Activated T-cell treated with anti-CD3 and anti-CD28 coated beads, Interleukin-2, amount 50 U/mL, for 24 hours (primary cell): ENCODE data around the gene DPF3.

Source experiments
- DNase-seq: peaks from one replicate; pipeline ENCODE4 v3.0.0-alpha.2; 2020
- H3K27ac Mint-ChIP-seq: 2 replicates; pipeline ENCODE4 v1.8.0; 2020; ENCODE audit warnings: mild to moderate bottlenecking, mixed read lengths
- H3K27me3 Mint-ChIP-seq: 2 replicates; pipeline ENCODE4 v1.8.0; 2020; ENCODE audit warnings: mixed read lengths
- H3K36me3 Mint-ChIP-seq: 2 replicates; pipeline ENCODE4 v1.8.0; 2020; ENCODE audit warnings: low read depth, mixed read lengths
- H3K4me1 Mint-ChIP-seq: 2 replicates; pipeline ENCODE4 v1.8.0; 2020; ENCODE audit warnings: low read depth, mixed read lengths
- H3K4me3 Mint-ChIP-seq: 2 replicates; pipeline ENCODE4 v1.8.0; 2020; ENCODE audit warnings: mild to moderate bottlenecking, moderate library complexity, mixed read lengths
- H3K9me3 Mint-ChIP-seq: 2 replicates; pipeline ENCODE4 v1.8.0; 2020; ENCODE audit warnings: mixed read lengths

Gene DPF3

DNA sequence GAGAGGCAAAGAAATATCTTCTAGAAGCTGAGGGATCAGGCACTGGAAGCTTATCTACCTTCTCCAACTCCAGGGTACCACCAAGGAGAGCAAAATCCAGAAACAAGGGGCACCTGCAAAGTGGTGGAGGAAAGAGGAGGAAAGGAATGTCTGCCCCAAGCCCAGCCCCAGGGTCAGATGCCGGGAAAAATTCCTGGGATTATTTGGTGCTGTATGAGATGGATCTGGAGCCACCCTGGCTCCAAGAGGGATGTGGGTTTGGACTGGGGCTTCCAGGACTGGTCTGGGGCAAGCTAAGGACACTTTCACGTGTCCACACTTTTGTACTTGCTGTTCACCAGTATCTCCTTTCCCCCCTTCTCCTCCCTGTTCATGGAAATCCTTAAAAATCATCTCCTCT is 69.8 kb downstream of the DPF3 start:
- DNase-seq: no peak
- Mint-ChIP-seq H3K27me3 (peaks cover 7% of the 10 kb centered on the region), H3K4me3 (no peak overlapping the region), H3K9me3 (peaks cover 2% of the 10 kb centered on the region), H3K27ac (no peak overlapping the region), H3K4me1 (no peaks in the 10 kb centered on the region), H3K36me3 (no peaks in the 10 kb centered on the region)

DNA sequence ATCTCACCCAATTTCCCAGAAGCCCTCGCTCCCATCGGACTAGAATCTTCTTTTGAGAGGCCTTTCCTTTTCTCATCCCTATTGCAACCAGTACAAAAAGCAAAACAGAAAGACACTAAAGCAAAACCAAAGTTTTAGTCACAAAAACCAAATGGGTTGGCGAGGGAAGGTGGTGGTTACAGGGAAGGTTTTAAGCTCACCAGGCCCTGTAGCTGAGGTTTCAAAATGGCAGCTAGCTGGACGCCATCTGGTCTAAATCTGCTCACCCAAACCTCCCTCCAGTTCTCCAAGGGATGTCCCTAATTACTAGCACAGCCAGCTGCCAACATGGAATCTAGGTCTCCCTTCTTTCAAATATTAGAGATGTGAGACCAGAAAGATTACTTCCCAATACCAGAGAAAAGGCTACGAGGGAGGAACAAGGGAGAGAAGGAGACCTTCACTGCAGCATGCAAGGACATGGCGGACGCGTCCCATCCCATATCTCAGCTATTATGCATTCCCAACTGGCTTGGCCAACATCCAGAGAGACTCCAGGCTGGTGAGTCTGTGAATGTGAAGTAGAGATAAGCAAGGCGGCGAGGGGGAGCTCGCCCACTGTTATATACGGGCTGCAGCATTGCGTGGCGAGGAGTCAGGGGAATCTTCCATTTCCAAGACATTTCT is 70.8 kb downstream of the DPF3 start:
- Mint-ChIP-seq H3K4me1 (no peaks in the 10 kb centered on the region), H3K36me3 (no peaks in the 10 kb centered on the region), H3K27ac (no peak overlapping the region), H3K9me3 (peaks cover 5% of the 10 kb centered on the region), H3K4me3 (no peak overlapping the region), H3K27me3 (peaks cover 7% of the 10 kb centered on the region)
- no peak for DNase-seq

DNA sequence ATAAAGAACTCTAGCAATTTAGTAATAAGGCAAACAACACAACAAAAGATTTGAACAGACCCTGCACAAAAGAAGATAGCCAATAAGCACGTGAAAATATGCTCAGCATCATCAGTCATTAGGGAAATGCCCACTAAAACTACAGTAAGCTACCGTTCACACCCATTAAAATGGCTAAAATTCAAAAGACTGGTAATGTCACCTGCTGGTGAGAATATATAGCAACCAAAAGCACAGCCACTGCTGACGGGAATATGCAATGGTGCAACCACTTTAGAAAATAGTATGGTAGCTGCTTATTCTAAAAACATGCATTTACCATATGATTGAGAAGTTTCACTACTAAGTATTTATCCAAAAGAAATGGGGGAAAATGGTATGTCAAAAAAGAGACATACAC is 74.9 kb downstream of the DPF3 start:
- Mint-ChIP-seq H3K9me3 (peaks cover 5% of the 10 kb centered on the region), H3K4me1 (peaks cover 12% of the 10 kb centered on the region), H3K27ac (no peak overlapping the region), H3K36me3 (no peaks in the 10 kb centered on the region), H3K27me3 (no peaks in the 10 kb centered on the region), H3K4me3 (no peak overlapping the region)
- DNase-seq: no peak

DNA sequence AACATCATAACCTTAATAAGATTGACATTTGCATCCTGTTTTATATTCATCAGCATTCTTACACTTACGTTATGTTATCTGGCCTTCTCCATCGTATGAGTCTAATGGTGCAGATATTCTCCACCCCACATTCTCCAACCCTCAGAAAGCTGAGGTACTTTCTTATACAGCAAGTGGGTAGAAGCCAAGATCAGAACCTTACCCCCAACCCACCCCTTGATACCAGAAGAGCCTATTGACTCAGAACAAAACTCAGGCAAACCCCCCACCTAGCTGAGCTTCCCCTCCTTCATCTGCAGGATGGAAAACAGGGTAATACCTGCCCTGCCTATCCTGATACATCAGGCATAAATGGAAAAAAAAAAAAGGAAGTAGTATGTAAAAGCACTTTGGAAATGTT is 77.6 kb downstream of the DPF3 start:
- Mint-ChIP-seq H3K36me3 (no peaks in the 10 kb centered on the region), H3K27ac (no peak overlapping the region), H3K4me1 (peaks cover 16% of the 10 kb centered on the region), H3K27me3 (no peaks in the 10 kb centered on the region), H3K9me3 (peaks cover 5% of the 10 kb centered on the region), H3K4me3 (no peak overlapping the region)
- DNase-seq: no peak

DNA sequence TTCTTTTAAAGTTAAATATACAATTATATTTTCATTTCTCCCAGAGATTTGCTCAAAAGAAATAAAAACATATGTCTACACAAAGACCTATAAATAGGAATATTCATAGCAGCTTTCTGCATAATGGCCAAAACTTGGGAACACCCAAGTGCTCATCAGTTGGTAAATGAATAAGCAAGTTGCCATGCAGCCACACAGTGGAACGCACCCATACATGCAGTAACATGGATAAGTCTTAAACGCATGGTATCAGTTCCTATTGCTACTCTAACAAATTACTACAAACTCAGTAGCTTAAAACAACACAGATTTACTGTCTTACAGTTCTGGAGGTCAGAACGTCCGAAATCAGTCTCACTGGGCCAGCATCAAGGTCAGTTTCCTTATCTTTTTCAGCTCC is 78.5 kb downstream of the DPF3 start:
- no peak for DNase-seq
- no peaks in the 10 kb centered on the region for H3K27me3 Mint-ChIP-seq
- H3K36me3 Mint-ChIP-seq: no peaks in the 10 kb centered on the region
- H3K9me3 Mint-ChIP-seq: peaks cover 5% of the 10 kb centered on the region
- H3K27ac Mint-ChIP-seq: no peak overlapping the region
- H3K4me3 Mint-ChIP-seq: no peak overlapping the region
- peaks cover 25% of the 10 kb centered on the region for H3K4me1 Mint-ChIP-seq

DNA sequence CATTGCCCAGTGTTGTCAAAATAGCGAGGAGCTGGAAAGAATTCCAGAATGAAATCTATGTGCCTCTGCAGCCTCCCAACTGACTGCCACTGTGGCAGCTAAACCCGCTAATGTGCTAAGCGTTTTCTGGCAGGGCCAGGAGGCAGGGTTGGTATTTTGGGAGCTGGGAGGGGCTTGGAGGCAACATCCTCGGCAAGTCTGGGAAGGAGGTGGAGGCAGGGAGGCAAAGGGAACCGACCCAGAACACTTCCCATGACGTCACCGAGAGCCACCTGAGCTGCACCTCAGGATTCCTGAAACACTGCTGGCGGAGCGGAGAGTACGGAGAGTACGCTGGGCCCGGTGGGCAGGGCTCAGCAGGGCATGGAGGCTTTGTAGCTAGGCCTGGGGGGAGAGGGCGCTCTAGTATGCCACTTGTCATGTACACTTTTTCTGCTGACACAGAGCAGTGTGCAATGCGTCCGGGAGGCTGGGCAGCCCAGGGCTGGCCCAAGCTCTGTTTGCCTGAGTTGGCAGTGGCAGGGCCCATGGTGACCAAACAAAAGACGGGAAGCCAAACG is 81.5 kb downstream of the DPF3 start:
- DNase-seq: no peak
- Mint-ChIP-seq H3K4me3 (no peak overlapping the region), H3K27me3 (no peaks in the 10 kb centered on the region), H3K27ac (no peak overlapping the region), H3K9me3 (no peaks in the 10 kb centered on the region), H3K4me1 (peaks cover 42% of the 10 kb centered on the region), H3K36me3 (no peaks in the 10 kb centered on the region)

DNA sequence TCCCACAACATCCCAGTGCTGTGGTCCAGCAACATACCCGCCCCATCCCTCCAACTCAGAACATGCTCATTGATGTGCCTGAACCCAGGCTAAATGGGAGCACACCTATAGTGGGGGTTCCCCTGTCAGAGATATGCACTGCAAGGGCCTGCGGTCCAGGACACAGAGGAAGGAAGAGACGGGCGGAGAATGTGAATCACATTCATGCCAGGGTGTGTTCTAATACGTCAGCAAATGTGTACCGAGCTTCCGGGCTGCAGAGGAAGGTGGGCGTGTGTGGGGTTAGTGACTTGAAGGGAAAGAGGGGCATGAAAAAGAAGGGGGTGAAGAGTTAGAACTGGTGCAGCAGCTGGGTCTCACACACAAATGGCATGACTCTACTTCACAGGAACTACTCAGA is 83.7 kb downstream of the DPF3 start:
- Mint-ChIP-seq H3K36me3 (no peaks in the 10 kb centered on the region), H3K9me3 (no peaks in the 10 kb centered on the region), H3K27me3 (no peaks in the 10 kb centered on the region), H3K4me3 (peak overlapping the region; percentile 27), H3K27ac (peak overlapping the region; percentile 94), H3K4me1 (peaks cover 31% of the 10 kb centered on the region)
- peak; percentile 70 for DNase-seq

DNA sequence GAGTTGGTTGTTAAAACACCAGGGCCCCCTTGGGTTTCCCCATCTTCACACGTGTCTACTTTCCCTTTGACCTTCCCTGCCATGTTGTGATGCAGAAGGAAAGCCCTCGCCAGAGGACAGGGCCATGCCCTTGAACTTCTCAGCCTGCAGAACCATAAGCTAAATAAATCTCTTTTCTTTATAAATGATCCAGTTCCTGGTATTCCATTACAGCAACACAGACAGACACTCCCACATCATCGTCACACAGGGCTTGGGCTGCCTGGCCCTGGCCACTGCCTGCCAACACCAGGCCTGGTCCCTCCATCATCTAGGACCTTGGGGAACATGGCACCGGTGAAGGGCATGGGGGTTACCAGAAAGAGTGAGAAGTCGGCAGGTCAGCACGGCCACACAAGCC is 84.8 kb downstream of the DPF3 start:
- Mint-ChIP-seq H3K4me3 (no peak overlapping the region), H3K27ac (peak overlapping the region; percentile 49), H3K27me3 (no peaks in the 10 kb centered on the region), H3K4me1 (peaks cover 31% of the 10 kb centered on the region), H3K36me3 (no peaks in the 10 kb centered on the region), H3K9me3 (no peaks in the 10 kb centered on the region)
- no peak for DNase-seq

DNA sequence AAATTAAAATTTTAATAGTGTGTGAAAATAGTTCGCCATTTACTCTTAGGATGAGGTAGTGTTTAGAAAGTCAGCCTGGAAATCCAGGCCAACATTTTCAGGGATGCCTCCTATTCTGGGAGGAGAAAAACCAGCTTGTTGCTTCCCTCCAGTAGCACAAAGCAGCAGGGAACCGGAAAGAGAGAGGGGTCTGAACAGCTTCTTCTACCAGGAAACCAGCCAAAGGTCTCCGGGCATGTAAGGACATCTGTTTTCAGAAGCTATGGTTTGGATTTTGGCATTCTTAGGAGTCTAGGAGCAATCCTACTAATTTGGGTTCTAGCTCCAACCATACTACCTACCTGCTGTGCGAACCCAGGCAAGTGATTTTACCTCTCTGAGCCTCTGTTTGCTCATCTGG is 85.3 kb downstream of the DPF3 start:
- peaks cover 31% of the 10 kb centered on the region for H3K4me1 Mint-ChIP-seq
- H3K36me3 Mint-ChIP-seq: no peaks in the 10 kb centered on the region

DNA sequence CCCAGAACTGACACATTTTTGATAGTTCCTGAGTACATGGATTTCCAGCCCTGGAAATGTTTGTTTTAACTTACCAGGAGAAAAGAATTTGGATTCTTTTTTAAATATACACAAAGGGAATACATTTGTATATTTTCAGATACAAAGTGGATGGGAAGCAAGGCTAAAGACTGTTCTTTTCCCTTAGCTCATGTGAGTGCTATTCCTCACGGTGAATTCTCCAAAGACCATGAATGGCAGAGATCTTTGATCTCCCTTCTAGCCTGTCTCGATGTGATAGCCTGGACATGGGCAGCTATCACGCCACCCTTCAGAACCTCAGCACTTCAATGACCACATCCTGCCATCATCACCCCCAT is 91.3 kb downstream of the DPF3 start:
- H3K36me3 Mint-ChIP-seq: no peaks in the 10 kb centered on the region
- H3K27ac Mint-ChIP-seq: no peak overlapping the region
- H3K4me1 Mint-ChIP-seq: peaks cover 17% of the 10 kb centered on the region
- no peaks in the 10 kb centered on the region for H3K27me3 Mint-ChIP-seq
- no peak overlapping the region for H3K4me3 Mint-ChIP-seq
- peaks cover 3% of the 10 kb centered on the region for H3K9me3 Mint-ChIP-seq
- no peak for DNase-seq

More for the DNA sequence above, 85.3 kb downstream of the DPF3 start:
- no peak for DNase-seq
- Mint-ChIP-seq H3K4me3 (no peak overlapping the region), H3K27ac (peak overlapping the region; percentile 49), H3K27me3 (no peaks in the 10 kb centered on the region), H3K9me3 (no peaks in the 10 kb centered on the region)

DNA sequence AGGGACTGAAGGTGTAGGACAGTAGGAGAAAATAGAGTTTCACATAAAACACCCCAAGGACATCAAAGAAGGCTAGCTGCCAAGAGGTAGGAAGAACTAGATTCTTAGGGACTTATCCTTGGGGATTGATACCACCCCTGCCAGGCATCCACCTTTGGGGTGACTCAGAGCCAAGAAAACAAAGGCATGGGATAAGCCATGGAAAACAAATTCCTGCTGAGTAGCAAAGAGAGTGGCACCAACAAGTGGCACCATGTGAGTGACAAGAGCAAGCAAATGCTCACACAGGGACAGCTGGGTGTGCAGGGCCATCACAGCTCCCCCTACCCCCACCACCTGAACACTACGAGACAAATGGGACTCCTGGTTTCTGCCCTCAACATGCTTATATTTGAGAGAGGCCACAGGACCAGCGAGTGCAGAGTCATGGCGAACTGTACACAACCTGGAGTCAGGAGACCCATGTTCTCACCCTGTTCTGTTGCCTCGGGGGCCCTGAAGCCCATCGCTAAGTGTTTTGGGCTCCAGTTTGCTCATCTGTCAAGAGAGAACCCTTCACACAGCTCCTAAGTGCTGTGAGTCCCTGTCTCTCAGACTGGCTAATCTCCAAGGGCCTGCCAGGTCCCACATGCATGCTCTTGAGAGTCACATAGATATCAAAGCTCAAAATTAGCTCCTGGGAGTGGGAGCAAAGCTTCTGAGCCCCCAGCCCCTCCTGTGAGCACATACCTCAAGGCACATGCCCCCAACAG is 91.9 kb downstream of the DPF3 start:
- Mint-ChIP-seq H3K4me3 (no peak overlapping the region), H3K4me1 (peaks cover 17% of the 10 kb centered on the region), H3K36me3 (no peaks in the 10 kb centered on the region), H3K9me3 (peaks cover 3% of the 10 kb centered on the region), H3K27me3 (no peaks in the 10 kb centered on the region), H3K27ac (peak overlapping the region; percentile 59)
- DNase-seq: no peak

DNA sequence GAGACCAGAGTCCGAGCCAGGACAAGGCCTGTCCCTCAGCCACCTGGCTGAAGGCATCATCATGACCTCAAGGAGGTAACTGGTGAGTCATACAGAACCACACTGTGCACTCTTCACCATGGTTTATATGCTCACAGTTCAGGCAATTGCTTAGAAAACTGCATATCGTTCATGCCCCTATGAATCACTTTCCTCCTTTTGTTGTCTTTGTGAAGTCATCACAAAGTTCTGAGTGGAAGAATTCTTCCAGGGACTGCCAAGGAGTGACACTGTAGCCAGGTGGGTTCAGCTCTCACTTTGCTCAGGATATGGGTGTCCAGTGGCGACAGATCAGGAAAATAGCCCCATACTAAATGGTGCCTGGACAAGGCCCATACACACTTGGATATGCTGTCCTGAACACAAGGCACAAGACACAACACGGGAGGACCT is 92.5 kb downstream of the DPF3 start:
- H3K9me3 Mint-ChIP-seq: peaks cover 3% of the 10 kb centered on the region
- peaks cover 17% of the 10 kb centered on the region for H3K4me1 Mint-ChIP-seq
- peak overlapping the region; percentile 59 for H3K27ac Mint-ChIP-seq
- H3K36me3 Mint-ChIP-seq: no peaks in the 10 kb centered on the region
- H3K27me3 Mint-ChIP-seq: no peaks in the 10 kb centered on the region
- no peak overlapping the region for H3K4me3 Mint-ChIP-seq
- DNase-seq: no peak

DNA sequence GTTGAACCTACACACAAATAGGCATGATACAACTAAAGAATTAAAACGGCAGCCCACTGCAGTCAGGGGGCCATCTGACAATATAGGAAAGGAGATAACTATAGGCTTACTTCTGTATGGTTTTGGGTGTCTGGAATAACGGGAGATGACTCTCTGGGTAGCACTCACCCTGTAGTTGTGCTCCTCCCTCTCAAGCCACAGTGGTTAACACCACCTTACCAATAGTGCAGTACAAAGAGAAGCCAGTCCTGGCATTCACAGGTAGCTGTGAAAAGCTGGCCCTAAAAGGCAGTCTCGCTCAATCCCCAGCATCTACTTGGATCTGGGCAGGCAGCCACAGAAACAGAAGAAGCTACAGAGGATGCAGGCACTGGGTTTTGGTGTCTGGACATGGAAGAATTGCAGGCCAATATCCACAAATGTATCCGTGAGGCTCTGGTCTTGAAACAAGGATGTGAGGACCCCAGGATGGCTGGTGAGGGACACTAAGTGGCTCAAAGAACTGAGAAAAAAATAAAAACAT is 93.0 kb downstream of the DPF3 start:
- DNase-seq: no peak
- H3K4me1 Mint-ChIP-seq: peaks cover 17% of the 10 kb centered on the region
- no peaks in the 10 kb centered on the region for H3K36me3 Mint-ChIP-seq
- no peaks in the 10 kb centered on the region for H3K27me3 Mint-ChIP-seq
- H3K9me3 Mint-ChIP-seq: peaks cover 3% of the 10 kb centered on the region
- peak overlapping the region; percentile 44 for H3K27ac Mint-ChIP-seq
- H3K4me3 Mint-ChIP-seq: no peak overlapping the region

DNA sequence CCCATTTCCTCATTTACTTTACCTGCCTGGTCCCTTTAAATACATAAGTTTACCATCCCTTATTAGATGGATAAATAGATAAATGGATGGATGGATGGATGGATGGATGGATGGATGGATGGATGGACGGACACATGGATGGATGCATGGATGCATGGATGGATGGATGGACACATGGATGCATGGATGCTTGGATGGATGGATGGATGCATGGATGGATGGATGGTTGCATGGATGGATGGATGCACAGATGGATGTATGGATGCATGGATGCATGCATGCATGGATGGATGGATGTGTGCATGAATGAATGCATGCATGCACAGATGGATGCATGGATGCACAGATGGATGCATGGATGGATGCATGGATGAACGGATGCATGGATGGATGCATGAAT is 93.6 kb downstream of the DPF3 start:
- Mint-ChIP-seq H3K36me3 (no peaks in the 10 kb centered on the region), H3K9me3 (peaks cover 3% of the 10 kb centered on the region), H3K27me3 (no peaks in the 10 kb centered on the region), H3K4me3 (no peak overlapping the region), H3K27ac (no peak overlapping the region), H3K4me1 (peaks cover 17% of the 10 kb centered on the region)
- DNase-seq: no peak

DNA sequence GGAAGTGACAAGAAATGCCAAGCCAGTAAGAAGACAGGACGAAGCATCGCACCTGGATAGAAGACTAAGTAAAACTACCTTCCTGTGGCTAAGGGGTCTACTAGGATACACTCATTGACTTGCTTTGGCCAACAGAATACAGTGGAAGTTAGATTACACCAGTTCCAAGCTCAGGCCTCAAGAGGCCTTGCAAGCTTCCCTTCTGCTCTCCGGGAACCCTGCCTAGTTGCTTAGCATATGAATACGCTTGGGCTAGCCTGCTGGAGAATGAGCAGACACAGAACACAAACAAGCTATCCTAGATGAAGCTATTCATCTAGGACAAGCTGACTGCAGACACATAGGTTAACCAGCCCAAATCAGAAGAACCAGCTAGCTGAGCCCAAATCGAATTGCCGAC is 97.0 kb downstream of the DPF3 start:
- Mint-ChIP-seq H3K36me3 (no peaks in the 10 kb centered on the region), H3K4me3 (no peak overlapping the region), H3K27ac (no peak overlapping the region)

More for the DNA sequence above, 97.0 kb downstream of the DPF3 start:
- no peak for DNase-seq
- Mint-ChIP-seq H3K4me1 (peaks cover 17% of the 10 kb centered on the region), H3K27me3 (no peaks in the 10 kb centered on the region), H3K9me3 (peaks cover 3% of the 10 kb centered on the region)
